Thymus (tissue), 11 donors: ENCODE data around the gene EPHA1. TPM values are rescaled to one million over a fixed set of nuclear protein-coding genes. Genes with fewer than 3 reads are reported as not detected.
A peak's percentile ranks its signal among the peaks of the same experiment; 100 is the strongest.

Experiments
- DNase-seq, 9 donors: peaks; one replicate each; pipeline ENCODE4 v3.0.0-alpha.2; 2013; ENCODE audit warnings: low spot score in 9 of 9, low read depth in 6 of 9, missing footprints in 1 of 9
- H3K27ac ChIP-seq, 2 donors: one replicate each; pipeline ENCODE4 v1.5.1; 2013; ENCODE audit warnings: control low read depth in 1 of 2, low read depth in 1 of 2, low read length in 1 of 2, mild to moderate bottlenecking in 1 of 2, moderate library complexity in 1 of 2
- H3K27me3 ChIP-seq, 2 donors: one replicate each; pipeline ENCODE4 v1.5.1; 2013; ENCODE audit warnings: low read length in 1 of 2; ENCODE audit not compliant: control insufficient read depth in 2 of 2, insufficient read depth in 1 of 2
- H3K36me3 ChIP-seq, 2 donors: one replicate each; pipeline ENCODE4 v1.5.1; 2013; ENCODE audit warnings: low read length in 1 of 2, mild to moderate bottlenecking in 1 of 2, moderate library complexity in 1 of 2; ENCODE audit not compliant: control insufficient read depth in 2 of 2, insufficient read depth in 2 of 2
- H3K4me1 ChIP-seq, 2 donors: one replicate each; pipeline ENCODE4 v1.5.1; 2013; ENCODE audit warnings: low read length in 2 of 2; ENCODE audit not compliant: control insufficient read depth in 2 of 2, insufficient read depth in 2 of 2
- H3K4me3 ChIP-seq, 2 donors: one replicate each; pipeline ENCODE4 v1.5.1; 2013; ENCODE audit warnings: low read length in 2 of 2, control low read depth in 1 of 2, mild to moderate bottlenecking in 1 of 2
- H3K9me3 ChIP-seq, 2 donors: one replicate each; pipeline ENCODE4 v1.5.1; 2013; ENCODE audit warnings: low read length in 1 of 2, mild to moderate bottlenecking in 1 of 2; ENCODE audit not compliant: control insufficient read depth in 2 of 2, insufficient read depth in 1 of 2
- WGBS: extraction: QIAGEN DNeasy Blood & Tissue Kit; methylation state at CpG from one replicate; pipeline ENCODE4 v1.1.7; 2013; 5-methylcytosine and 5-hydroxymethylcytosine counted together
- polyA plus RNA-seq: library from polyadenylated mRNA; stranded (reverse); fragments of 200-250 nt; gene quantifications from one replicate; pipeline ENCODE4 v1.2.3, GENCODE V29; 2013
- total RNA-seq: library from RNA; stranded (reverse); fragments of 120-200 nt; gene quantifications from one replicate; pipeline ENCODE4 v1.2.4, GENCODE V29; 2013
- donor health status: healthy.

Gene EPHA1
- total and polyA plus RNA-seq, 2 donors, result 12.5 to 34.3 TPM

DNA sequence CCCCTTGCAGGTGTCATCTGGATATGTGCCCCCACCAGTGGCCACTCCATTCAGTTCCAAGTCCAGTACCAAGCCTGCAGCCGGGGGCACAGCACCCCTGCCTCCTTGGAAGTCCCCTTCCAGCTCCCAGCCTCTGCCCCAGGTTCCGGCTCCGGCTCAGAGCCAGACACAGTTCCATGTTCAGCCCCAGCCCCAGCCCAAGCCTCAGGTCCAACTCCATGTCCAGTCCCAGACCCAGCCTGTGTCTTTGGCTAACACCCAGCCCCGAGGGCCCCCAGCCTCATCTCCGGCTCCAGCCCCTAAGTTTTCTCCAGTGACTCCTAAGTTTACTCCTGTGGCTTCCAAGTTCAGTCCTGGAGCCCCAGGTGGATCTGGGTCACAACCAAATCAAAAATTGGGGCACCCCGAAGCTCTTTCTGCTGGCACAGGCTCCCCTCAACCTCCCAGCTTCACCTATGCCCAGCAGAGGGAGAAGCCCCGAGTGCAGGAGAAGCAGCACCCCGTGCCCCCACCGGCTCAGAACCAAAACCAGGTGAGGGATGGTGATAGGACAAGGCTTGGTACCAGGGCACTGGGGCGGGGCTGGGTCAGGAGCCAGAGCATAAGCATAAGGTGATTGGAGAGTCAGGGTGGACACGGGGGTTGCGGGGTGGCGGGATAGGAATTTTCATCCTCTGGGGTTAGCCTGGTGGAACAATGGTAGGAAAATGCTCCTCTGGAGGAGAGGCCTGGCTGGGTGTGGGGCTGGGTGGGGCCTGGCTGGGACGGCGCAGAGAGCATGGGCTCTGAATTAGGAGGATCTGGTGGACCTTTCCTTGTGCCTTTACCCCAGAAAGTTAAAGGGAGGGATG is 25.6 kb downstream of the EPHA1 start:
- Histone ChIP-seq H3K36me3 (peaks cover 3 to 13% of the 10 kb centered on the region in 2 donors), H3K27me3 (peaks cover 10 to 33% of the 10 kb centered on the region in 2 donors), H3K4me3 (peak overlapping the region; percentile 89), H3K4me1 (peaks cover 11 to 61% of the 10 kb centered on the region in 2 donors), H3K9me3 (no peaks in the 10 kb centered on the region), H3K27ac (no peak overlapping the region)
- no peak for DNase-seq
- WGBS, result 96% methylated on average over 15 of the region's 15 CpGs

DNA sequence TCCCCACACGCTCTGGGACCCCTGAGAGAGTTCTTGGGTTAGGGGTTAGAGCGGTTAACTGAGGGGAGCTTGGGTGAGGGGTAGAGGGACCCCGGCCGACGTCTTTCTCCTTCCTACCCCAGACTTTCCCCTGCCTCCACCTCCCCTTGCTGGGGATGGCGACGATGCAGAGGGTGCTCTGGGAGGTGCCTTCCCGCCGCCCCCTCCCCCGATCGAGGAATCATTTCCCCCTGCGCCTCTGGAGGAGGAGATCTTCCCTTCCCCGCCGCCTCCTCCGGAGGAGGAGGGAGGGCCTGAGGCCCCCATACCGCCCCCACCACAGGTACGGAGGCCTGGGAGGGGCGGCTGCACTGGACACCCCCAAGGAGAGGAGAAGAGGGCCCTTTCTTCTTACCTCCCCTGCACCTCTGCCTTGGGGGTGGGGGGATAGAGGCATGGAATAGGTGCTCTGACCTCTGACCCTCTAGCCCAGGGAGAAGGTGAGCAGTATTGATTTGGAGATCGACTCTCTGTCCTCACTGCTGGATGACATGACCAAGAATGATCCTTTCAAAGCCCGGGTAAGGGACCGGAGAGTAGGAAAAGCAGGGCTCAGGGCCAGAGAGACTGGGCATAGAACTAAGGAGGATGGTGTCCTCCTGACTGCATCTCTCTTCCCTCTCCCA is 26.4 kb downstream of the EPHA1 start:
- H3K27me3 ChIP-seq, result peaks cover 10 to 33% of the 10 kb centered on the region in 2 donors
- H3K4me1 ChIP-seq, result peaks cover 11 to 58% of the 10 kb centered on the region in 2 donors
- H3K36me3 ChIP-seq, result peaks cover 0 to 7% of the 10 kb centered on the region in 2 donors
- H3K9me3 ChIP-seq, result no peaks in the 10 kb centered on the region
- DNase-seq, result no peak
- WGBS, result 73% methylated on average over 21 of the region's 21 CpGs
- H3K4me3 ChIP-seq, result peak overlapping the region; percentile 89
- H3K27ac ChIP-seq, result peak overlapping the region; percentile 56 to 66

DNA sequence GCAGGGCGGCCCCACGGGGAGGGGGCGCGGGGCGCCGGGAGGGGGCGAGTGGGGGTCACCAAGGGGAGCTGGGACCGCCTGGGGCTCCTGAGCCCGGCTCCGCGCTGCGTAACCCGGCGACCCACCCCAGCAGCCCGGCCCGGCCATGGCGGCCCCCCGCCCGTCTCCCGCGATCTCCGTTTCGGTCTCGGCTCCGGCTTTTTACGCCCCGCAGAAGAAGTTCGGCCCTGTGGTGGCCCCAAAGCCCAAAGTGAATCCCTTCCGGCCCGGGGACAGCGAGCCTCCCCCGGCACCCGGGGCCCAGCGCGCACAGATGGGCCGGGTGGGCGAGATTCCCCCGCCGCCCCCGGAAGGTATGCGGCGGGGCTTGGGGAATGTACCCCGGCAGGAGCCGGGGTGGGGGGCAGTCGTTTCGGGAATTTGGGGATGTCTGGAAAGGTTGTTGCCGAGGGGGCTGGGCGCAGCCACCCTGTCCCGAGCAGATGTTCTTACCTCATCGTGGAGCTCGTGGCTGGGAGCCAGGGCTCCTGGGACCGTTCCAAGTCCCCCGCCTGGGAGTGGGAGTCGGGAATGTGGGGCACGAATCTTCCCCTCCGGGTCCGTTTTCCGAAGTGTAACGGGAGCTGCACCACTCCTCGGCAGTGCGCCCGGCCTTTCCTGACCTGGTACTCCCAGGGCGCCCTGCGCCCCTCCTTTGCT is 27.1 kb downstream of the EPHA1 start:
- WGBS, result 6% methylated on average over 64 of the region's 64 CpGs
- Histone ChIP-seq H3K4me3 (peak overlapping the region; percentile 89), H3K36me3 (peaks cover 0 to 7% of the 10 kb centered on the region in 2 donors), H3K9me3 (no peaks in the 10 kb centered on the region), H3K27me3 (peaks cover 10 to 33% of the 10 kb centered on the region in 2 donors), H3K4me1 (peaks cover 11 to 54% of the 10 kb centered on the region in 2 donors), H3K27ac (peak overlapping the region; percentile 66 to 96)
- DNase-seq, result peak in 1 of 9 donors; percentile 37

DNA sequence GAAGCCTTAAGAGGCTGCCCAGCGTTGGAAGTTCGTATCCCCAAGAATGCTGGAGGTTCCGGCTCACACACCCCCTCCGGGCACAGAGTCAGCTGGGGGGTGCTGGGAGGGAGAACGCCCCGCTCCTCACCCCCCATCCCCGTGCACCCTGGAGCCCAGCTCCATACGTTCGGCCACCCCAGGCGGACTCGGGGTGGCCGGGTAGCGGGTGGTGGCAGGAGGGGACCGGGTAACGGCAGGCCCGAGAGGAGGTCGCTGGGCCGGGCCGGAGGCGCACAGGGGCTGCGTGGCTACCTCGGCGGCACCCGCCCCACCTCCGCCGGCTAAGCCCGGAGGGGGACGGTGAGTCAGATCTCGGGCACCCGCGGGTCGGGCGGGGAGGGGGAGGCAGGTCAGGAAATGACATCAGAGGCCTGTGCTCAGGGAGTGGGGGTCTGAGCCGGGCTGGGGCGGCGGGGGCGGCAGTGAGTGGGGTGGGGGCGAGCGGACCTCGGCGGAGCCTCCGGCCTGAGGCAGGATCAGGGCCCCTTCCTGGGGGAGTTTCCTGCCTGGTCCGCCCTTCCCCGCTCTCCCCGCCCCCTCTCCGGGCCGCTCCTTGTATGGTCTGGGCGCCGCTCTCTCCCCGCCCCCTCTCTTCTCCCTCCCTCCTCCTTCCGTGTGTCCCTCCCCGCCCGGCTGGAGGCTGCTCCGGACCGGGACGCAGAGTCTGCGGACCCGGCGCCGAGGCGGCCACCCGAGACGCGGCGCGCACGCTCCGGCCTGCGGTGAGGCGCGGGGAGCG is 27.8 kb downstream of the EPHA1 start, which contains the start of gene ZYX:
Gene ZYX (plus strand): TSS at position 700 of the 781 bp plus-strand sequence. CDS start 227 bp downstream, outside the sequence.
- DNase-seq, result peak in 7 of 9 donors; percentile 43 to 85 (median 68)
- under 1% methylated on average over 72 of the region's 72 CpGs for WGBS
- Histone ChIP-seq H3K36me3 (peaks cover 0 to 7% of the 10 kb centered on the region in 2 donors), H3K4me1 (peaks cover 10 to 53% of the 10 kb centered on the region in 2 donors), H3K27me3 (peaks cover 10 to 33% of the 10 kb centered on the region in 2 donors), H3K27ac (peak within 1 kb of the TSS; percentile 92 to 96), H3K4me3 (peak within 1 kb of the TSS; percentile 89), H3K9me3 (no peaks in the 10 kb centered on the region)

DNA sequence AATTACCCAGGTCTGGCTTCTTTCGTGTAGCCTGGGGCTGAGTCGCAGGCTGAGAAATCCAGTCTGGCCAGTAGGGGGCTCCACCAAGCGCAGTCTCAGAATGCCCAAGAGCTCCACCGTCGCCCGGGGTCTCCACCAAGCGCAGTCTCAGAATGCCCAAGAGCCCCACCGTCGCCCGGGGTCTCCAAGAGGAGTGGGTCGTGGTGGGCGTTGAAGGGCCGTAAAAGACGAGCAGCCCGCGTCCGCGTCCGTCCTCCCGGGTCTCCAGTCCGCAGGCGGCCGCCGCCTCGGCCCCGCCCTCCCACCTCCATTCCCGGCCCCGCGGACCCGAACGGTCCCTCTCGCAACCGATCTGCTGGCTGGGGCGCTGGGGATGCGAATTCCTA is 28.4 kb downstream of the EPHA1 start:
- Histone ChIP-seq H3K4me3 (peak overlapping the region; percentile 89), H3K9me3 (no peaks in the 10 kb centered on the region), H3K36me3 (peaks cover 0 to 7% of the 10 kb centered on the region in 2 donors), H3K27ac (peak overlapping the region; percentile 92 to 96), H3K4me1 (peaks cover 12 to 53% of the 10 kb centered on the region in 2 donors), H3K27me3 (peaks cover 10 to 33% of the 10 kb centered on the region in 2 donors)
- peak; percentile 76 to 93 (median 85) for DNase-seq
- WGBS, result under 1% methylated on average over 35 of the region's 35 CpGs

DNA sequence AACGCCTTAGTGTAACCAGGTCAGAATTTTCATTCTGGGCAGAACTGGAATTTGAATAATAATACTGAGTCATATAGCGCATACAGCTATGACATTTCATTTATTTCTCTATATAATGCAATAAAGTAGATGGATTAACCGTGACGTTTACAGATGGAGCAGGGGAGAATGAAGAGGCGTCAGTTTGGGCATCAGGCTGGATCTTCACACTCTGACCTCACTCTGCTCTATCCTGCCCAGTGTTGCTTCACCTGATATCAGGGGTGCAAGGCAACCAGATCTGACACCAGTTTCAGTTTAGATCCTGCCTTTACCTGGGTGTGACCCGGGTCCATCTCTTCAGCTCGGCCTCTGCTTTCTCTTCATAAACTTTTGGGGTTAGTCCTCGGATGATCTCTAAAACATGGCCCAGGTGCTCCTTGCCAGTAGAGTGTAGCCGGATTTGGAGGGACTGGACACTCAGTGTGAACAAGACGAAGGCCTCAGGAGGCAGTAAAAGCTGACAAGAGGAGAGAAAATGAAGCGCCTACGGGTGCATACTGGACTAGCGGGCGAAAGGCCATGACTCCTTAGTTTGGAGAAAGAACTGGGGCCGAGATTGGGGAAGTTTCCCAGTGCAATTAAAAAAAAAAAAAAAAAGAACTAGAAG is 28.9 kb downstream of the EPHA1 start:
- peaks cover 0 to 7% of the 10 kb centered on the region in 2 donors for H3K36me3 ChIP-seq
- H3K27ac ChIP-seq, result peak overlapping the region; percentile 89 to 92
- DNase-seq, result no peak
- no peaks in the 10 kb centered on the region for H3K9me3 ChIP-seq
- H3K27me3 ChIP-seq, result peaks cover 10 to 33% of the 10 kb centered on the region in 2 donors
- peak overlapping the region; percentile 89 for H3K4me3 ChIP-seq
- peaks cover 14 to 53% of the 10 kb centered on the region in 2 donors for H3K4me1 ChIP-seq
- 38% methylated on average over 15 of the region's 15 CpGs for WGBS

DNA sequence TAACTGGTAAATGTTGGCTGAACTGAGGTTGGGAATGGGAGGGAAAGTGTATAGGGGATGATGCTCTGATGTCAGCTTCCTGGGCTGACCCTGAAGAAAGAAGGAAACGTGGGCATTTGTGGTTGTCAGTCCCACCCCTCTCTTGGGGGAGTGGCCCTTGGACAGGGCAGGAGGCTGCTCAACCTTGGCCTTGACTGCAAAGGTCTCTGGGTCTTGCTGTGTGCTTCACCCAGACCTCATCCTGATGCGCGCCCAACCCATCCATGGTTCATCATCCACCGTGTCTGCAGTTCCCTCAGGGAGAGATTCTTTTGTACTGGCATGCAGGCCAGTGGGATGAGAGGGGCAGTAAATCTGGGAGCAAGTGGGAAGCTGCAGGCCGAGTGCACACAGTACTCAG is 32.3 kb downstream of the EPHA1 start:
- peaks cover 19 to 43% of the 10 kb centered on the region in 2 donors for H3K4me1 ChIP-seq
- H3K36me3 ChIP-seq, result no peaks in the 10 kb centered on the region
- H3K27me3 ChIP-seq, result peaks cover 2 to 11% of the 10 kb centered on the region in 2 donors
- WGBS, result 86% methylated on average over 5 of the region's 5 CpGs
- peak overlapping the region in 1 of 2 donors; percentile 39 for H3K27ac ChIP-seq
- no peak overlapping the region for H3K4me3 ChIP-seq
- DNase-seq, result no peak
- H3K9me3 ChIP-seq, result no peaks in the 10 kb centered on the region
